IMR-90 (cell line): ENCODE measurements around the gene VILL.

Experiments used
- CEBPB ChIP-seq: IDR thresholded peaks from 2 replicates; pipeline ENCODE4 v1.6.1; 2012; ENCODE audit warnings: low read depth, low read length, improper control_type of control experiment
- NFE2L2 ChIP-seq: fragments of 150-350 bp; IDR thresholded peaks from 2 replicates; pipeline ENCODE4 v1.6.1; 2016; ENCODE audit warnings: low read depth, mild to moderate bottlenecking, low read length
- POLR2A ChIP-seq: IDR thresholded peaks from 2 replicates; pipeline ENCODE4 v1.6.1; 2012; ENCODE audit warnings: mild to moderate bottlenecking, low read depth, low read length
- RAD21 ChIP-seq: IDR thresholded peaks from 2 replicates; pipeline ENCODE4 v1.6.1; 2012; ENCODE audit warnings: low read length, improper control_type of control experiment
- RCOR1 ChIP-seq: IDR thresholded peaks from 2 replicates; pipeline ENCODE4 v1.6.1; 2012; ENCODE audit warnings: mild to moderate bottlenecking, low read length, improper control_type of control experiment; ENCODE audit not compliant: insufficient replicate concordance
- SMC3 ChIP-seq: fragments of 150-350 bp; IDR thresholded peaks from 2 replicates; pipeline ENCODE4 v1.6.1; 2016; ENCODE audit warnings: low read depth, mild to moderate bottlenecking, antibody characterized with exemption, low read length, moderate library complexity
- TF ChIP-seq, protein P1 (sequence below): conservative IDR thresholded peaks from 2 replicates; pipeline ENCODE4 v1.5.1; 2012; ENCODE audit warnings: mild to moderate bottlenecking, low read depth, low read length, improper control_type of control experiment
- TF ChIP-seq, protein P2 (sequence below): fragments of 150-350 bp; IDR thresholded peaks from 2 replicates; pipeline ENCODE4 v1.6.1; 2017; ENCODE audit warnings: mild to moderate bottlenecking, antibody characterized with exemption, low read length, low read depth

DNA sequence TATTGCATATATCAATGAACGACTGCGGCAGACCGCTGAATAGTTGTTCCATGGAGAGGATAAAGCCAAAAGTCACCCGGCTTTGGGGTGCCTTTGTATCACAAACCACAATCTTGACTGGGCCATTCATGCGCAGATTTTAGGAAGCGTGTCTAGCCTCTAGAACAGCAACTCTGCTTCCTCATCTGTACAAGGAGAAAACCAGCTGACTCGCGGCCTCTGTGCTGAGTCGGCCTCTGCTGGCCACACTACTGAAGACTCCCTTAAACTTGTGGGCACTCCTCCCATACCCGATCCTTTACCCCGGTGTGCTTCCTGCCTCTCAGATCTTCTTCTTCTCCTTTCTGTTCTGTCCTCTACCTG is 49.3 kb downstream of the VILL start:
- TF ChIP-seq, protein P1, sequence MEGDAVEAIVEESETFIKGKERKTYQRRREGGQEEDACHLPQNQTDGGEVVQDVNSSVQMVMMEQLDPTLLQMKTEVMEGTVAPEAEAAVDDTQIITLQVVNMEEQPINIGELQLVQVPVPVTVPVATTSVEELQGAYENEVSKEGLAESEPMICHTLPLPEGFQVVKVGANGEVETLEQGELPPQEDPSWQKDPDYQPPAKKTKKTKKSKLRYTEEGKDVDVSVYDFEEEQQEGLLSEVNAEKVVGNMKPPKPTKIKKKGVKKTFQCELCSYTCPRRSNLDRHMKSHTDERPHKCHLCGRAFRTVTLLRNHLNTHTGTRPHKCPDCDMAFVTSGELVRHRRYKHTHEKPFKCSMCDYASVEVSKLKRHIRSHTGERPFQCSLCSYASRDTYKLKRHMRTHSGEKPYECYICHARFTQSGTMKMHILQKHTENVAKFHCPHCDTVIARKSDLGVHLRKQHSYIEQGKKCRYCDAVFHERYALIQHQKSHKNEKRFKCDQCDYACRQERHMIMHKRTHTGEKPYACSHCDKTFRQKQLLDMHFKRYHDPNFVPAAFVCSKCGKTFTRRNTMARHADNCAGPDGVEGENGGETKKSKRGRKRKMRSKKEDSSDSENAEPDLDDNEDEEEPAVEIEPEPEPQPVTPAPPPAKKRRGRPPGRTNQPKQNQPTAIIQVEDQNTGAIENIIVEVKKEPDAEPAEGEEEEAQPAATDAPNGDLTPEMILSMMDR: peak; percentile 29
- TF ChIP-seq RCOR1 (no peak), CEBPB (no peak), SMC3 (no peak), POLR2A (no peak), RAD21 (peak; percentile 19; the same call in 1 of the 2 replicates), NFE2L2 (no peak)
- TF ChIP-seq, protein P2, sequence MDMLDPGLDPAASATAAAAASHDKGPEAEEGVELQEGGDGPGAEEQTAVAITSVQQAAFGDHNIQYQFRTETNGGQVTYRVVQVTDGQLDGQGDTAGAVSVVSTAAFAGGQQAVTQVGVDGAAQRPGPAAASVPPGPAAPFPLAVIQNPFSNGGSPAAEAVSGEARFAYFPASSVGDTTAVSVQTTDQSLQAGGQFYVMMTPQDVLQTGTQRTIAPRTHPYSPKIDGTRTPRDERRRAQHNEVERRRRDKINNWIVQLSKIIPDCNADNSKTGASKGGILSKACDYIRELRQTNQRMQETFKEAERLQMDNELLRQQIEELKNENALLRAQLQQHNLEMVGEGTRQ: no peak
